HFFc6 (cell line): ENCODE results near the gene RPS6KA5. TPM values are rescaled to one million over a fixed set of nuclear protein-coding genes. Genes with fewer than 3 reads are reported as not detected.
A peak's percentile ranks its signal among the peaks of the same experiment; 100 is the strongest.

ENCODE experiments used
- DNase-seq: peaks from one replicate; pipeline ENCODE4 v3.0.0-alpha.2; 2018
- H3K27ac Mint-ChIP-seq: 2 replicates; pipeline ENCODE4 v1.8.0; 2020; ENCODE audit warnings: mild to moderate bottlenecking, mixed read lengths
- H3K27me3 Mint-ChIP-seq: 2 replicates; pipeline ENCODE4 v1.8.0; 2021; ENCODE audit warnings: mild to moderate bottlenecking, moderate library complexity, mixed read lengths; ENCODE audit not compliant: insufficient read depth
- H3K36me3 Mint-ChIP-seq: 2 replicates; pipeline ENCODE4 v1.8.0; 2021; ENCODE audit warnings: low read depth, mixed read lengths
- H3K4me1 Mint-ChIP-seq: 2 replicates; pipeline ENCODE4 v1.8.0; 2020; ENCODE audit warnings: low read depth, mixed read lengths
- H3K4me3 Mint-ChIP-seq: 2 replicates; pipeline ENCODE4 v1.8.0; 2020; ENCODE audit warnings: mild to moderate bottlenecking, moderate library complexity, mixed read lengths
- H3K9me3 Mint-ChIP-seq: 2 replicates; pipeline ENCODE4 v1.8.0; 2020; ENCODE audit warnings: mild to moderate bottlenecking, mixed read lengths
- CTCF ChIP-seq: fragments of 200-600 bp; sonication (generic); IDR thresholded peaks from 2 replicates; pipeline ENCODE4 v1.5.0; 2021; ENCODE audit warnings: antibody characterized with exemption, mild to moderate bottlenecking
- total RNA-seq, 6 experiments: library from RNA; stranded (reverse); fragmentation: NEBNext Ultra II Directional; extraction: Animal tissue kit (Norgen Biotek cat#: 25700); gene quantifications; 2 replicates in 1 of 6; 3 replicates in 5 of 6; pipeline ENCODE4 v1.2.3, GENCODE V29; 2021

Gene RPS6KA5
- total RNA-seq, 6 experiments from 2014 or later = 0.36 to 0.91 (median 0.48) TPM

- H3K27ac Mint-ChIP-seq = no peak overlapping the region
- H3K9me3 Mint-ChIP-seq = no peaks in the 10 kb centered on the region
- TF ChIP-seq CTCF = no peak
- H3K27me3 Mint-ChIP-seq = no peaks in the 10 kb centered on the region
- H3K4me1 Mint-ChIP-seq = peaks cover 32% of the 10 kb centered on the region
- no peaks in the 10 kb centered on the region for H3K36me3 Mint-ChIP-seq
- no peak overlapping the region for H3K4me3 Mint-ChIP-seq
- DNase-seq = no peak
Measured at GRCh38 chr14:90809530-90810312, 250.7 kb downstream of the RPS6KA5 start.

- Mint-ChIP-seq H3K27me3 (no peaks in the 10 kb centered on the region), H3K4me1 (peaks cover 32% of the 10 kb centered on the region), H3K27ac (no peak overlapping the region), H3K4me3 (no peak overlapping the region), H3K9me3 (no peaks in the 10 kb centered on the region), H3K36me3 (no peaks in the 10 kb centered on the region)
- DNase-seq = peak; percentile 12
- no peak for TF ChIP-seq CTCF
Measured at GRCh38 chr14:90808759-90809529, 251.5 kb downstream of the RPS6KA5 start.

- Mint-ChIP-seq H3K27ac (no peak overlapping the region), H3K9me3 (no peaks in the 10 kb centered on the region), H3K36me3 (no peaks in the 10 kb centered on the region), H3K27me3 (no peaks in the 10 kb centered on the region), H3K4me1 (peaks cover 39% of the 10 kb centered on the region), H3K4me3 (no peak overlapping the region)
- no peak for DNase-seq
- no peak for TF ChIP-seq CTCF
Measured at GRCh38 chr14:90807060-90807459, 253.4 kb downstream of the RPS6KA5 start.

- no peak for DNase-seq
- no peaks in the 10 kb centered on the region for H3K27me3 Mint-ChIP-seq
- H3K4me3 Mint-ChIP-seq = no peak overlapping the region
- peaks cover 45% of the 10 kb centered on the region for H3K4me1 Mint-ChIP-seq
- H3K27ac Mint-ChIP-seq = no peak overlapping the region
- no peaks in the 10 kb centered on the region for H3K9me3 Mint-ChIP-seq
- peaks cover 6% of the 10 kb centered on the region for H3K36me3 Mint-ChIP-seq
- TF ChIP-seq CTCF = no peak
Measured at GRCh38 chr14:90805662-90806540, 254.5 kb downstream of the RPS6KA5 start.

GRCh38 chr14:90805084-90805391 is 255.4 kb downstream of the RPS6KA5 start:
- no peak for DNase-seq
- no peak overlapping the region for H3K27ac Mint-ChIP-seq
- H3K9me3 Mint-ChIP-seq = no peaks in the 10 kb centered on the region
- H3K4me1 Mint-ChIP-seq = peaks cover 45% of the 10 kb centered on the region
- peaks cover 6% of the 10 kb centered on the region for H3K36me3 Mint-ChIP-seq
- TF ChIP-seq CTCF = no peak
- no peak overlapping the region for H3K4me3 Mint-ChIP-seq
- no peaks in the 10 kb centered on the region for H3K27me3 Mint-ChIP-seq
